ENCODE measurements around the gene TPRN.

The TPRN gene

GRCh38 chr9:137212520-137212919, 12.0 kb upstream of the TPRN start:
- no peak for DNase-seq (ENCODE audit: low read depth in 2 of 2)

- no peak for DNase-seq (ENCODE audit: low read depth in 2 of 2)
Measured at GRCh38 chr9:137211532-137211931, 11.0 kb upstream of the TPRN start.

GRCh38 chr9:137206602-137207001, 6.1 kb upstream of the TPRN start:
- no peak for DNase-seq (ENCODE audit: low read depth in 2 of 2)

- DNase-seq (ENCODE audit: low read depth in 2 of 2), result peak; percentile 87 to 89
Measured at GRCh38 chr9:137205126-137206069, 4.9 kb upstream of the TPRN start, which contains the start of the genes NDOR1 and TMEM203. Gene NDOR1, plus strand, starts transcription at chr9:137205700. Its CDS starts 78 bp downstream, at chr9:137205778. Gene TMEM203, minus strand, starts transcription at chr9:137205648. Its CDS starts 234 bp downstream, at chr9:137205414.

- DNase-seq (ENCODE audit: low read depth in 2 of 2), result no peak
Measured at GRCh38 chr9:137204731-137205125, 4.2 kb upstream of the TPRN start.

- no peak for DNase-seq (ENCODE audit: low read depth in 2 of 2)
Measured at GRCh38 chr9:137202966-137203365, 2.4 kb upstream of the TPRN start.

- DNase-seq (ENCODE audit: low read depth in 2 of 2), result no peak
Measured at GRCh38 chr9:137201205-137201868, 796 bp upstream of the TPRN start.

- DNase-seq (ENCODE audit: low read depth in 2 of 2), result no peak
Measured at GRCh38 chr9:137199411-137200121, 975 bp downstream of the TPRN start.

- DNase-seq (ENCODE audit: low read depth in 2 of 2), result no peak
Measured at GRCh38 chr9:137198902-137199283, 1.6 kb downstream of the TPRN start.

- no peak for DNase-seq (ENCODE audit: low read depth in 2 of 2)
Measured at GRCh38 chr9:137198051-137198901, 2.3 kb downstream of the TPRN start.

- no peak for DNase-seq (ENCODE audit: low read depth in 2 of 2)
Measured at GRCh38 chr9:137195525-137196220, 4.9 kb downstream of the TPRN start.

- no peak for DNase-seq (ENCODE audit: low read depth in 2 of 2)
Measured at GRCh38 chr9:137194909-137195308, 5.6 kb downstream of the TPRN start.

GRCh38 chr9:137194388-137194787, 6.2 kb downstream of the TPRN start:
- DNase-seq (ENCODE audit: low read depth in 2 of 2), result no peak

GRCh38 chr9:137193771-137194170, 6.8 kb downstream of the TPRN start:
- no peak for DNase-seq (ENCODE audit: low read depth in 2 of 2)

GRCh38 chr9:137192859-137193258, 7.7 kb downstream of the TPRN start:
- no peak for DNase-seq (ENCODE audit: low read depth in 2 of 2)

GRCh38 chr9:137192448-137192780, 8.1 kb downstream of the TPRN start:
- no peak for DNase-seq (ENCODE audit: low read depth in 2 of 2)

- DNase-seq (ENCODE audit: low read depth in 2 of 2), result no peak
Measured at GRCh38 chr9:137191691-137192447, 8.7 kb downstream of the TPRN start.

- no peak for DNase-seq (ENCODE audit: low read depth in 2 of 2)
Measured at GRCh38 chr9:137191245-137191644, 9.3 kb downstream of the TPRN start.

- DNase-seq (ENCODE audit: low read depth in 2 of 2), result no peak
Measured at GRCh38 chr9:137190315-137190856, 10.2 kb downstream of the TPRN start.
